Effector CD8-positive, alpha-beta T cell (primary cell): ENCODE results near the gene ARRDC2.

Source experiments
- DNase-seq: peaks from one replicate; lab custom pipeline; 2025; lab: John Stamatoyannopoulos, UW

ARRDC2 gene

DNA sequence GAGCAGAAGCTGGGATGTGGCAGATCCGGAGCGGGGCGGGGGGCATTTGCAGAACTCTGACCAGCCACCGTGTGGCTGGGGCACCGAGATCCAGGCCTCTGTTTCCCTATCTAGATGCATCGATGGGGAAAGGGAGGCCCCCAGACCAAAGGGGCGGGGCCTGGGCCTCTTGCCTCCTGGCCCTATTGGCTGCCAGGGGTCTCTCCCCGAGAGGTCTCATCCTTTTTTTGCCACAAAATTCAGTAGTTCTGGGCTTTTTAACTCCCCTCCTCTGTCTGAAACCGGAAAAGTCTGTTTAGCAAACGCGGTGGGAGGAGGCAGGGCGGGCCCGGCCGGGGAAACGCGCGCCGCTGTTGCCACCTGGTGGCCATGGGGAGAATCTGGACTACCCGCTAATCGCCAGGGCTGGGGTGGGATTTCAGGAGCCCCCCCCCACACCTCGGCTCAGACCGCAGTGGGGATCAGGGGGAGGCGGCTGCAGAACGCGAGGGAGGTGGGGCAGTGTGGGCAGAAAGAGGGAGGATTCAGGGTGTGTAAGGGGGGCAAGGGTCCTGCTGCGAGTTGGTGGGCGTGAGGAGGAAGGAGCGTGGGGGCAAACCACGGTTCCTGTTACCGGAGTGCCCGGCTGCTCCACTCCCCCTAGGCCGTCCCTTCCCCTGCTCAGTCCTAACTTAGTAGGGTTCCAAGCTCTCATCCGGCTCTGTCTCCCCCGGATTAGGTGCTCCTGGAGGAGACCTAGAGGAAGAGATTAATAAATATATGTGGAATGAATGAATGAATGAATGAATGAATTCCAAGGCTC lies 50.4 kb downstream of the ARRDC2 start:
- DNase-seq = peak; percentile 76

DNA sequence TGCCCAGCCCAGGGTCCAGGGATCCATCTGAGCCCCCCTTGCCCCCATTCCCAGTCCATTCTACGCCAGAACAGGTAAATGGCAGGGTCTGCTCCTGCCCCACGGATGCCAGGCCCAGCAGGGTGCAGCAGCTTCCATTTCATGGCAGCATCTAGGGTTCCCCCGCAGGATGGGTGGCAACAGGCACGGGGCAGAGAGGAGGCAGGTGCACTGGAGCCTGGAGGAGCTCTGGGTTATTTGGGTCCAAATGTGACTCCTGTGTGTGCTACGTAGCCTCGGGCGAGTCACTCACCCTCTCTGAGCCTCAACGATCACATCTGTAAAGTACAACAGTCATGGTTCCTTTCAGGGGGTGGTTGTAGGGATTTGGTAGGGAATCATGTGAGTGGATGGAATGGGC lies 51.3 kb downstream of the ARRDC2 start:
- DNase-seq = no peak

DNA sequence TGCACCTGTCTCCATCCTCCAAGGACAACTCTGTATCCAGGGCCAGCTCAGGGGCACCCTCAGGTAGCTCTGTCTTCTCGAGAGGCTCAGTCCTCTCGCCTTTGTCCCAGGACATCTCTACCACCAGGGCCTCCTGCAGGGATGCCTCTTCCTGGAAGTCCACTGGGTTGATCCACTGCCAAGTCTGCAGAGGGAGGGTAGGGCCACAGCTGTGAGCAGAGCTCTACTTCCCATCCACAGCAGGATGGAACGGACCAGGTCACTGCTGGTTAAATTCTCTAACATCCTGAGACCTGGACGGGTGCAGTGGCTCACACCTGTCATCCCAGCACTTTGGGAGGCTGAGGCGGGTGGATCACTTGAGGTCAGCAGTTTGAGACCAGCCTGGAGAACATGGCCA lies 51.9 kb downstream of the ARRDC2 start:
- no peak for DNase-seq

GRCh38 chr19:18060472-18060871 lies 52.5 kb downstream of the ARRDC2 start:
- no peak for DNase-seq

DNA sequence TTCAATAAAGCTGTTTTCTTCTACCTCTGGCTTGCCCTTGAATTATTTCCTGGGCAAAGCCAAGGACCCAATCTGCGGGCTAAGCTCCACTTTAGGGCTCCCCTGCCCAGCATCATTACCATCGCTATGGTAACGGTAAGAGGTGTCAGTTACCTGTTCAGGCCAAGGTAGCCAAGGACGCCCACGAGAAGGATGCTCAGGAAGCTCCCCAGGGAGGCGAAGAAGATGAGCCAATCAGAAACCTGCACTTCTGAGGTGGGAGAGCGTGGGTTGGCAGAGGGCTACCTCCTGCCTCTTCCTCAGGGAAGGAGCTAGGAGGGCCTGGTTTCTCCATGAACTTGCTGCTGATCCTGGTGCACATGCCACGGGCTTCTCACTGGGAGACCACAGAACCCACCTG lies 54.1 kb downstream of the ARRDC2 start:
- DNase-seq = no peak

DNA sequence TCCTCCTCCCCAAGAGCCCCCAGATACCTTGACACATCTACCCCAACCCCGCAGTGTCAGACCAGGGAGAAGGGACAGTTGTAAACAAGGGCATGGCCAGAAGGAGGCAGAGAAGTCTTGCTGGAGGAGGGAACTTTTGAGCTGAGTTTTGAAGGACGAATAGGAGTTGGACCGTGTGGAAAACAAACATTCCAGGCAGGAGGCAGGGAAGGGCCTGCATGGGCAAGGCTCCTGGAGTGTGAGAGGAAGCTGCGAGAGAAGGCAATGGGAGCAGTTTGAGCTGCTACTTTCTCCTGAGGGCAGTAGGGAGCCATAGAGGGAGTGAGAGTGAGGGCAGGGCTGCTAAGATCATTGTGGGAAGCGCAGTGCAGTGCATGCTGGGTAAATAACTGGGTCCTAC lies 55.5 kb downstream of the ARRDC2 start:
- DNase-seq = no peak
